Amniotic stem cell (primary cell): ENCODE data around the gene DNAH6.
A peak's percentile ranks its signal among the peaks of the same experiment; 100 is the strongest.
"Not testable (repeated sequence)": the region's sequence is repeated elsewhere in the genome, so short reads cannot be mapped to it uniquely, and the experiment has no call there.

Experiments
- DNase-seq: peaks from one replicate; lab custom pipeline; 2025; lab: John Stamatoyannopoulos, UW

Gene DNAH6

GRCh38 chr2:84516234-84516986 lies at the start of gene DNAH6:
Gene DNAH6 (plus strand): TSS chr2:84516498. CDS start chr2:84517827, 1,329 bp downstream.
- DNase-seq = peak; percentile 80

GRCh38 chr2:84467389-84467788 lies 48.9 kb upstream of the DNAH6 start:
- DNase-seq = no peak

GRCh38 chr2:84472423-84472822 lies 43.9 kb upstream of the DNAH6 start:
- not testable (repeated sequence) for DNase-seq

GRCh38 chr2:84472856-84473565 lies 43.3 kb upstream of the DNAH6 start:
- no peak for DNase-seq

GRCh38 chr2:84474176-84474575 lies 42.1 kb upstream of the DNAH6 start:
- DNase-seq = no peak

- DNase-seq = no peak
These were observed 38.4 kb upstream of the DNAH6 start for GRCh38 chr2:84477886-84478285.

- DNase-seq = no peak
These were observed 37.4 kb upstream of the DNAH6 start for GRCh38 chr2:84478867-84479266.

GRCh38 chr2:84481702-84482101 lies 34.6 kb upstream of the DNAH6 start:
- DNase-seq = peak; percentile 21

GRCh38 chr2:84482603-84483002 lies 33.7 kb upstream of the DNAH6 start:
- DNase-seq = no peak

GRCh38 chr2:84483320-84483719 lies 33.0 kb upstream of the DNAH6 start:
- no peak for DNase-seq

- DNase-seq = no peak
These were observed 29.7 kb upstream of the DNAH6 start for GRCh38 chr2:84486441-84487115.

- DNase-seq = no peak
These were observed 28.9 kb upstream of the DNAH6 start for GRCh38 chr2:84487298-84487996.

- no peak for DNase-seq
These were observed 25.0 kb upstream of the DNAH6 start for GRCh38 chr2:84491256-84491655.

GRCh38 chr2:84491741-84492140 lies 24.6 kb upstream of the DNAH6 start:
- DNase-seq = no peak

- DNase-seq = peak; percentile 10
These were observed 23.7 kb upstream of the DNAH6 start for GRCh38 chr2:84492571-84492970.

GRCh38 chr2:84493514-84493913 lies 22.8 kb upstream of the DNAH6 start:
- DNase-seq = peak; percentile 79

- no peak for DNase-seq
These were observed 22.2 kb upstream of the DNAH6 start for GRCh38 chr2:84494070-84494469.

GRCh38 chr2:84495539-84496146 lies 20.7 kb upstream of the DNAH6 start:
- peak; percentile 16 for DNase-seq

- DNase-seq = no peak
These were observed 19.9 kb upstream of the DNAH6 start for GRCh38 chr2:84496386-84496785.

- DNase-seq = no peak
These were observed 19.0 kb upstream of the DNAH6 start for GRCh38 chr2:84497285-84497684.

GRCh38 chr2:84498150-84498799 lies 18.0 kb upstream of the DNAH6 start:
- no peak for DNase-seq
